ENCODE data around the gene KRTAP16-1. TPM values are rescaled to one million over a fixed set of nuclear protein-coding genes. Genes with fewer than 3 reads are reported as not detected.

The KRTAP16-1 gene
- total and polyA plus RNA-seq, 2 donors (not counting 1 experiment from before 2014, with no cell fraction given), result 0.16 TPM; not detected in 1

DNA sequence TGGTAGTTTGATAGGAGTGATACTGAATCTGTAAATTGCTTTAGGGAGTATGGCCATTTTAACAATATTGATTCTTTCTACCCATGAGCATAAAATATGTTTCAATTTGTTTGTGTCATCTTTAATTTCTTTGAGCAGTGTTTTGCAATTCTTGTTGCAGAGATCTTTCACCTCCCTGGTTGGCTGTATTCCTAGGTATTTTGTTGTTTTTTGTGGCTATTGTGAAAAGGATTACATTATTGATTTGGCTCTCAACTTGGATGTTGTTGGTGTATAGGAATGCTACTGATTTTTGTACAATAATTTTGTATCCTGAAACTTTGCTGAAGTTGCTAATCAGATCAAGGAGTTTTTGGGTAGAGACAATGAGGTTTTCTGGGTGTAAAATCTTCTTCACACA, 50.7 kb downstream of the KRTAP16-1 start:
- intact Hi-C loops (cut with micrococcal nuclease), result no loop called here
- no peak for ATAC-seq (ENCODE audit: low read depth)

More for the DNA sequence above, 50.7 kb downstream of the KRTAP16-1 start:
- no peak overlapping the region for H3K4me2 ChIP-seq (replicated peaks; ENCODE audit: low read depth, low read length, poor library complexity, severe bottlenecking)
- no peak for DNase-seq
- no peaks in the 10 kb centered on the region for H3K36me3 ChIP-seq (replicated peaks in 1 of 2; ENCODE audit: control extremely low read depth in 1 of 2, control insufficient read depth in 1 of 2, extremely low read depth in 1 of 2, insufficient read depth in 2 of 2, low read length in 1 of 2)
- H3K27me3 ChIP-seq (replicated peaks in 1 of 4; ENCODE audit: control extremely low read depth in 1 of 4, control insufficient read depth in 3 of 4, insufficient read depth in 4 of 4, low read length in 3 of 4), result peaks cover 0 to 10% (median 3%) of the 10 kb centered on the region in 4 experiments
- no peaks in the 10 kb centered on the region for H3K4me1 ChIP-seq (ENCODE audit: control insufficient read depth in 2 of 2, insufficient read depth in 2 of 2, low read length in 2 of 2)
- H3K27ac ChIP-seq (ENCODE audit: low read length in 2 of 2), result no peak overlapping the region
- no peak overlapping the region for H2AFZ ChIP-seq (ENCODE audit: insufficient read depth, low read depth, low read length, poor library complexity, severe bottlenecking)
- H3K79me2 ChIP-seq (ENCODE audit: control insufficient read depth, insufficient read depth, low read length), result no peaks in the 10 kb centered on the region
- TF ChIP-seq EZH2 (IDR thresholded peaks at IDR 0.05; ENCODE audit: borderline replicate concordance, insufficient read depth, low read depth, low read length, poor library complexity, severe bottlenecking), result no peak
- TF ChIP-seq, protein P1, sequence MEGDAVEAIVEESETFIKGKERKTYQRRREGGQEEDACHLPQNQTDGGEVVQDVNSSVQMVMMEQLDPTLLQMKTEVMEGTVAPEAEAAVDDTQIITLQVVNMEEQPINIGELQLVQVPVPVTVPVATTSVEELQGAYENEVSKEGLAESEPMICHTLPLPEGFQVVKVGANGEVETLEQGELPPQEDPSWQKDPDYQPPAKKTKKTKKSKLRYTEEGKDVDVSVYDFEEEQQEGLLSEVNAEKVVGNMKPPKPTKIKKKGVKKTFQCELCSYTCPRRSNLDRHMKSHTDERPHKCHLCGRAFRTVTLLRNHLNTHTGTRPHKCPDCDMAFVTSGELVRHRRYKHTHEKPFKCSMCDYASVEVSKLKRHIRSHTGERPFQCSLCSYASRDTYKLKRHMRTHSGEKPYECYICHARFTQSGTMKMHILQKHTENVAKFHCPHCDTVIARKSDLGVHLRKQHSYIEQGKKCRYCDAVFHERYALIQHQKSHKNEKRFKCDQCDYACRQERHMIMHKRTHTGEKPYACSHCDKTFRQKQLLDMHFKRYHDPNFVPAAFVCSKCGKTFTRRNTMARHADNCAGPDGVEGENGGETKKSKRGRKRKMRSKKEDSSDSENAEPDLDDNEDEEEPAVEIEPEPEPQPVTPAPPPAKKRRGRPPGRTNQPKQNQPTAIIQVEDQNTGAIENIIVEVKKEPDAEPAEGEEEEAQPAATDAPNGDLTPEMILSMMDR (IDR thresholded peaks at IDR 0.05), result no peak
- H3K27ac Mint-ChIP-seq, result no peak overlapping the region
- H3K9me3 Mint-ChIP-seq (ENCODE audit: insufficient read depth), result no peaks in the 10 kb centered on the region
- H3K4me1 Mint-ChIP-seq, result no peaks in the 10 kb centered on the region
- H3K9ac ChIP-seq (ENCODE audit: low read length), result no peak overlapping the region
- no peaks in the 10 kb centered on the region for H4K20me1 ChIP-seq (ENCODE audit: control insufficient read depth, insufficient read depth, low read length, poor library complexity, severe bottlenecking)
- no peak overlapping the region for H3K4me3 ChIP-seq (ENCODE audit: control extremely low read depth in 1 of 5, extremely low read depth in 1 of 5, insufficient read depth in 1 of 5, low read depth in 2 of 5, low read length in 4 of 5)
- ChIA-PET POLR2A (no interaction called here), CTCF (no interaction called here)
- H3K4me3 Mint-ChIP-seq, result no peak overlapping the region
- H3K27me3 Mint-ChIP-seq, result peaks cover 74% of the 10 kb centered on the region
- no peaks in the 10 kb centered on the region for H3K9me3 ChIP-seq (ENCODE audit: control extremely low read depth in 1 of 3, control insufficient read depth in 2 of 3, insufficient read depth in 1 of 3, low read length in 2 of 3)

Small RNAs within 50 kb of the gene (small RNA-seq; reads per million reads assigned to genes)
- not detected for gene KRTAP9-10P (ENCODE audit: insufficient read length, low read depth, low replicate concordance)

Other genes starting within 250 kb of the KRTAP16-1 start
Only the 30 nearest of the 36 such genes appear.
- gene KRTAP4-16, start 207.1 kb downstream of the KRTAP16-1 start, total RNA-seq, result not detected in 2 replicates
- gene KRTAP4-16, start 207.1 kb downstream of the KRTAP16-1 start, polyA plus RNA-seq, result not detected in 2 replicates
- not detected in 2 replicates for gene KRTAP4-9, start 203.9 kb downstream of the KRTAP16-1 start, total RNA-seq
- gene KRTAP4-9, start 203.9 kb downstream of the KRTAP16-1 start, polyA plus RNA-seq, result not detected in 2 replicates
- not detected in 2 replicates for gene KRTAP4-11, start 190.9 kb downstream of the KRTAP16-1 start, total RNA-seq
- gene KRTAP4-11, start 190.9 kb downstream of the KRTAP16-1 start, polyA plus RNA-seq, result not detected in 2 replicates
- not detected in 2 replicates for gene KRTAP4-12, start 185.1 kb downstream of the KRTAP16-1 start, total RNA-seq
- gene KRTAP4-12, start 185.1 kb downstream of the KRTAP16-1 start, polyA plus RNA-seq, result 0.12 TPM in 1 of 2 replicates, not detected in the other
- gene KRTAP4-6, start 168.8 kb downstream of the KRTAP16-1 start, total RNA-seq, result not detected in 2 replicates
- gene KRTAP4-6, start 168.8 kb downstream of the KRTAP16-1 start, polyA plus RNA-seq, result not detected in 2 replicates
- not detected in 2 replicates for gene KRTAP4-5, start 159.5 kb downstream of the KRTAP16-1 start, total RNA-seq
- not detected in 2 replicates for gene KRTAP4-5, start 159.5 kb downstream of the KRTAP16-1 start, polyA plus RNA-seq
- gene KRTAP4-4, start 148.6 kb downstream of the KRTAP16-1 start, total RNA-seq, result not detected in 2 replicates
- gene KRTAP4-4, start 148.6 kb downstream of the KRTAP16-1 start, polyA plus RNA-seq, result not detected in 2 replicates
- not detected in 2 replicates for gene KRTAP4-3, start 141.1 kb downstream of the KRTAP16-1 start, total RNA-seq
- not detected in 2 replicates for gene KRTAP4-3, start 141.1 kb downstream of the KRTAP16-1 start, polyA plus RNA-seq
- not detected in 2 replicates for gene KRTAP4-2, start 131.1 kb downstream of the KRTAP16-1 start, total RNA-seq
- not detected in 2 replicates for gene KRTAP4-2, start 131.1 kb downstream of the KRTAP16-1 start, polyA plus RNA-seq
- not detected in 2 replicates for gene KRTAP4-1, start 124.4 kb downstream of the KRTAP16-1 start, total RNA-seq
- not detected in 2 replicates for gene KRTAP4-1, start 124.4 kb downstream of the KRTAP16-1 start, polyA plus RNA-seq
- not detected in 2 replicates for gene KRTAP9-1, start 119.4 kb downstream of the KRTAP16-1 start, total RNA-seq
- gene KRTAP9-1, start 119.4 kb downstream of the KRTAP16-1 start, polyA plus RNA-seq, result not detected in 2 replicates
- not detected in 2 replicates for gene KRTAP9-2, start 82.7 kb downstream of the KRTAP16-1 start, total RNA-seq
- gene KRTAP9-2, start 82.7 kb downstream of the KRTAP16-1 start, polyA plus RNA-seq, result not detected in 2 replicates
- not detected in 2 replicates for gene KRTAP9-3, start 76.9 kb downstream of the KRTAP16-1 start, total RNA-seq
- not detected in 2 replicates for gene KRTAP9-3, start 76.9 kb downstream of the KRTAP16-1 start, polyA plus RNA-seq
- gene KRTAP9-8, start 71.3 kb downstream of the KRTAP16-1 start, total RNA-seq, result not detected in 2 replicates
- gene KRTAP9-8, start 71.3 kb downstream of the KRTAP16-1 start, polyA plus RNA-seq, result not detected in 2 replicates
- not detected in 2 replicates for gene KRTAP9-4, start 59.6 kb downstream of the KRTAP16-1 start, total RNA-seq
- not detected in 2 replicates for gene KRTAP9-4, start 59.6 kb downstream of the KRTAP16-1 start, polyA plus RNA-seq
- gene KRTAP9-9, start 53.9 kb downstream of the KRTAP16-1 start, total RNA-seq, result not detected in 2 replicates
- gene KRTAP9-9, start 53.9 kb downstream of the KRTAP16-1 start, polyA plus RNA-seq, result not detected in 2 replicates
- not detected in 2 replicates for gene KRTAP9-6, start 43.9 kb downstream of the KRTAP16-1 start, total RNA-seq
- not detected in 2 replicates for gene KRTAP9-6, start 43.9 kb downstream of the KRTAP16-1 start, polyA plus RNA-seq
- gene KRTAP9-7, start 33.6 kb downstream of the KRTAP16-1 start, total RNA-seq, result not detected in 2 replicates
- not detected in 2 replicates for gene KRTAP9-7, start 33.6 kb downstream of the KRTAP16-1 start, polyA plus RNA-seq
- not detected in 2 replicates for gene KRTAP29-1, start 6.5 kb downstream of the KRTAP16-1 start, total RNA-seq
- gene KRTAP29-1, start 6.5 kb downstream of the KRTAP16-1 start, polyA plus RNA-seq, result 0.43 TPM in 1 of 2 replicates, not detected in the other
- not detected in 2 replicates for gene KRTAP17-1, start 6.4 kb upstream of the KRTAP16-1 start, total RNA-seq
- gene KRTAP17-1, start 6.4 kb upstream of the KRTAP16-1 start, polyA plus RNA-seq, result not detected in 2 replicates
- not detected in 2 replicates for gene KRT33A, start 41.5 kb upstream of the KRTAP16-1 start, total RNA-seq
- gene KRT33A, start 41.5 kb upstream of the KRTAP16-1 start, polyA plus RNA-seq, result not detected in 2 replicates
- gene KRT33B, start 60.5 kb upstream of the KRTAP16-1 start, total RNA-seq, result not detected in 2 replicates
- not detected in 2 replicates for gene KRT33B, start 60.5 kb upstream of the KRTAP16-1 start, polyA plus RNA-seq
- not detected in 2 replicates for gene KRT34, start 73.0 kb upstream of the KRTAP16-1 start, total RNA-seq
- not detected in 2 replicates for gene KRT34, start 73.0 kb upstream of the KRTAP16-1 start, polyA plus RNA-seq
- gene KRT31, start 88.3 kb upstream of the KRTAP16-1 start, total RNA-seq, result not detected in 2 replicates
- not detected in 2 replicates for gene KRT31, start 88.3 kb upstream of the KRTAP16-1 start, polyA plus RNA-seq
- not detected in 2 replicates for gene KRT37, start 115.3 kb upstream of the KRTAP16-1 start, total RNA-seq
- gene KRT37, start 115.3 kb upstream of the KRTAP16-1 start, polyA plus RNA-seq, result not detected in 2 replicates
- gene KRT38, start 131.7 kb upstream of the KRTAP16-1 start, total RNA-seq, result not detected in 2 replicates
- not detected in 2 replicates for gene KRT38, start 131.7 kb upstream of the KRTAP16-1 start, polyA plus RNA-seq
- not detected in 2 replicates for gene KRT32, start 158.1 kb upstream of the KRTAP16-1 start, total RNA-seq
- not detected in 2 replicates for gene KRT32, start 158.1 kb upstream of the KRTAP16-1 start, polyA plus RNA-seq
- gene KRT35, start 171.8 kb upstream of the KRTAP16-1 start, total RNA-seq, result not detected in 2 replicates
- not detected in 2 replicates for gene KRT35, start 171.8 kb upstream of the KRTAP16-1 start, polyA plus RNA-seq
- not detected in 2 replicates for gene KRT36, start 180.6 kb upstream of the KRTAP16-1 start, total RNA-seq
- not detected in 2 replicates for gene KRT36, start 180.6 kb upstream of the KRTAP16-1 start, polyA plus RNA-seq
- not detected in 2 replicates for gene KRT13, start 196.3 kb upstream of the KRTAP16-1 start, total RNA-seq
- gene KRT13, start 196.3 kb upstream of the KRTAP16-1 start, polyA plus RNA-seq, result not detected in 2 replicates

Measured in B cell (primary cell).